ENCODE data around the gene ACAA2.

DNA sequence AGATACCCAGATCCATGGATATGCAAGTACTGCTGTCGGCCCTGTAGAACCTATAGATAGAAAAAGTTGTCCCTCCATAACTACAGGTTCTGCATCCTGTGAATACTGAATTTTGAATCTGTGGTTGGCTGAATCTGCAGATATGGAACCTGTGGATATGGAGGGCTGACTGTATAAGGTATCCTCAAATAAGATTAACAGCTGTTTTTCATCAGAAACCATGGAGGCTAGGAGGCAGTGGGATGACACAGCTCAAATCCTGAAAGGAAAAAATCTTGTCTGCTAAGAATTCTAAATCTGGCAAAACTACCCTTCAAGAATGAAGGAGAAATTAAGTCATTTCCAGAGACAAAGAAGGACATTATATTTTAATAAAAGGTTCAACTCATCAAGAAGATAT, 14.7 kb upstream of the ACAA2 start:
- TF ChIP-seq, protein P1, sequence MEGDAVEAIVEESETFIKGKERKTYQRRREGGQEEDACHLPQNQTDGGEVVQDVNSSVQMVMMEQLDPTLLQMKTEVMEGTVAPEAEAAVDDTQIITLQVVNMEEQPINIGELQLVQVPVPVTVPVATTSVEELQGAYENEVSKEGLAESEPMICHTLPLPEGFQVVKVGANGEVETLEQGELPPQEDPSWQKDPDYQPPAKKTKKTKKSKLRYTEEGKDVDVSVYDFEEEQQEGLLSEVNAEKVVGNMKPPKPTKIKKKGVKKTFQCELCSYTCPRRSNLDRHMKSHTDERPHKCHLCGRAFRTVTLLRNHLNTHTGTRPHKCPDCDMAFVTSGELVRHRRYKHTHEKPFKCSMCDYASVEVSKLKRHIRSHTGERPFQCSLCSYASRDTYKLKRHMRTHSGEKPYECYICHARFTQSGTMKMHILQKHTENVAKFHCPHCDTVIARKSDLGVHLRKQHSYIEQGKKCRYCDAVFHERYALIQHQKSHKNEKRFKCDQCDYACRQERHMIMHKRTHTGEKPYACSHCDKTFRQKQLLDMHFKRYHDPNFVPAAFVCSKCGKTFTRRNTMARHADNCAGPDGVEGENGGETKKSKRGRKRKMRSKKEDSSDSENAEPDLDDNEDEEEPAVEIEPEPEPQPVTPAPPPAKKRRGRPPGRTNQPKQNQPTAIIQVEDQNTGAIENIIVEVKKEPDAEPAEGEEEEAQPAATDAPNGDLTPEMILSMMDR (IDR thresholded peaks at IDR 0.05 in 8 of 11, conservative IDR thresholded peaks at IDR 0.05 in 3 of 11): no peak
- no peak for TF ChIP-seq POLR2A (IDR thresholded peaks at IDR 0.05)
- no peak for TF ChIP-seq POLR2AphosphoS5 (IDR thresholded peaks at IDR 0.05)
